CD4-positive, alpha-beta T cell treated with Interleukin-4 for 4 hours (primary cell): Measurements from ENCODE around the gene NETO2.
"Not testable (repeated sequence)": the region's sequence is repeated elsewhere in the genome, so short reads cannot be mapped to it uniquely, and the experiment has no call there.

ENCODE experiments used
- DNase-seq: peaks from one replicate; pipeline ENCODE4 v3.0.0-alpha.2; 2020

The NETO2 gene

DNA sequence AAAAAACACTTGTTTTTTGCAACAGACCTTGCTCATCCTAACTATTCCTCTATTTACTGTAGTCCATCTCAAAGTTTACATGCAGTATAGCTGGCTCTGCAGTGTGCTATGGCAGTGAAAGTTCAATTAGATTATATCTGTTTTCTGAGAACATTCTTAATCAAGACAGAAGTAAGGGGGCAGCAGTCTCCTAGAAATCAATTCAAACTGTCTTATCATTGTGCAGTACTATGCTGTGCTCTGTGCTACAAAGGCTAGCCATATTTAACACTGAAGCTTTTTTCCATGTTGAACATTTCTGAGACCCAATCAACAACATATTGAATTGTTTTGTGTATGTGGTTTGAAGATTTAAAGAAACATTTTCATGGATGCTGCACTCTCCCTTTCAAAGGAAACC is 11.4 kb downstream of the NETO2 start:
- no peak for DNase-seq

DNA sequence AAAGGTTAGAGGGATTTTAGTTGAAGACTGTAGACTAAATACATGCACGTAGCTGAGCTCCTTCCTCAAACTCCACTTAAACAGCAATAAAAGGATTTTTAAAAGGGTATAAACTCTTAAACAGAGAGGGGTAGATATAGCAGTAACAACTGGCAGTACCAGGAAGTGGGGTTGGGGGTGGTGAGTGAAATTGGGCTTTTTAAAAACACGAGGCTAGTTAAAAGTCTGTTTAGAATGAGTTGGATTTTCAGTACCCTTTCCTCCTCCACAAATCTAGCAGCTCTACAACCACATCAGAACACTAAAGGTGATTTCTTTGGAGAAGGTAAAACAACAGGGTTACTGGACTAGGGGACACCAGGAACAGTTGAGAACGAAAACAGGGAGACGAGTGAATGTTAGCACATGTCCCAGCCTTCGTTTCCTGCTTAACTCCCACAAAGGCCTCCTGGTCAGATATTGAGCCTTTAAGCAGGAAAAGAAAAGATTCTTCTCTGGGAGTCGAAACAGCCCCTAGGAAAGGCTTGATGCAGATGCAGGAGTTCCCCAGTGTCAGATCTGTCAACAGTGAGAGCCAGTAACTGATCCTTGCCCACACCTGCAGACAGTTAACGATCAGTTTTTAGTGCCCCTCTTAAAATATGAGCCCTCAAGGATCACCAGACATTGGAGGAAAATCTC is 13.8 kb downstream of the NETO2 start:
- no peak for DNase-seq

DNA sequence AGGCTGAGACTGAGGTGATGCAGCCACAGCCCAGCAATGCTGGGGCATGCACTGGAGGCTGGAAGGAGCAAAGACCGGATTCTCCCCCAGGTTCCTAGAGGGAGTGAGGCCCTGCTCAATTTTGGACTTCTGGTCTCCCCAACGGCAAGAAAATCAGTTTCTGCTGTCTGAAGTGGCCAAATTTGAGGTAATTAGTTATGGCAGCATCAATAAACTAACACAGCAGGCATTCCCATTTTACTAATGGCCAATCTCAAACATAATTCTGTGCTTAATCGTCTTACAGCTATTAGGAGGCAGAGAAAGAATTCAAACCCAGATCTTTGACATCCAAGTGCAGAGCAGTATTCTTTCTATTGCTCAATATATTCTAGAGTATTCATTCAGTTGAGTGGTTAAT is 16.2 kb downstream of the NETO2 start:
- DNase-seq: no peak

DNA sequence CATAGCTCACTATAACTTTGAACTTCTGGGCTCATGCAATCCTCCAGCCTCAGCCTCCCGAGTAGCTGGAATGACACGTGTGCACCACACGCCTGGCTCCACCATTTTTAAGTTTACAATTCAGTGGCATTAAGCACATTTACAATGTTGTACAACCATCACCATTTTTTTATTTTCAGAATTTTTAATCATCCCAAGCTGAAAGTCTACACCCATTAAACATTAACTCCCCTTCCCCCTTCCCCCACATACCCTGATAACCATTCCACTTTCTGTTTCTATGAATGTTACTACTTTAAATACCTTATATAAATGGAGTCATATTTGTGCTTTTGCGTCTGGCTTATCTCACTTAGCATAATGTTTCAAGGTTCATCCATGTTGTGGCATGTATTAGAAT is 18.0 kb downstream of the NETO2 start:
- DNase-seq: no peak

DNA sequence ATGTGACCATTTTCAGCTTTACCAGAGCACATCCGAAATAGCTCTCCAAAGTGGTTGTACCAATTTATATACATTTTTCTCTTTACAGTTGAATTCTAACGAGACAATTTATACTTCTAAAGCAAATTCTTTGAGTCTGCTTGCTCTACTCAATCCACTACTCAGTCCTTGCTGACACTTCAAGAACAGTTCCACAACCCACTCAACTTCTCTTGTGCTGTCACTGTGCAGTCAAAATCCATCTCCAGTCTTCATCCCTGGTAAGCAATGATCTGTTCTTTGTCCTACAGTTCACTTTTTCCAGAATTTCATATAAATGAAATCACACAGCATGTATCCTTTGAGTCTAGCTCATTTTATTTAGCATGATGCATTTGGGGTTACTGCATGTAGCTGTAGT is 30.6 kb downstream of the NETO2 start:
- DNase-seq: no peak

DNA sequence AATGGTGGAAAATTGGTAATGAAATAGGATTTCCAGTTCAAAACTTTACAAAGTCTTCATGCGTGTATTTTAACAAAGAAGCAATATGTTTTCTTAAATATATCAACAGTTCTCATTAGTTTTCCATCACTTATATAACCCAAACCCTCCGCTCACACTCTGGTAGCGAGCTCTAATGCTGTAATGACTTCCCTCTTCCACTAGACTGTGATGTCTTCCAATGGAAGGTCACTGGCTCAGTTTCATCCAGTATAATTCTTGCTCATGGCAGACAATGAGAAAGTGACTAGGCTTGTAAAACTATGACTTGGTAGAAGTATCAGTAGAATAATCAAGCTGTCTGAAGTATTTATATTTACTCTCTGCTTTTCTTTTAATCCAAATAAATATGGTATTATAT is 32.8 kb downstream of the NETO2 start:
- DNase-seq: no peak

DNA sequence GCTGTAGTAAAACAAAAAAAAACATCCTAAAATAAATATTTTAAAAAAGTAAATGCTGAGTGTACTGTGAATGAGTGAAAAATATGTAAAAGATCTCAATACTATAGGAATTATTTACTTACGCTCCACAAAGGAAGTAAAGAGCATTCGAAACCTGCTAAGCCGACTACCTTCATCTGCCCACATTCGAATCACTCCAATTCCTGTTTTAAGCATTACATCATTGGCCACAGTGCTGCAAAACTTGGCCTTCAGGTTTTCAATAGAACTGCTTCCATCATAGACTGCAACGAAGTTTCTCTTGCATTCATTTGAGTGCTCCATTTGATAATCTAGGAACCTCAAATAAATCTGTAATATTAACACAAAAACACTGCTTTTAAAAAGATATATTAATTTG is 34.4 kb downstream of the NETO2 start:
- no peak for DNase-seq

DNA sequence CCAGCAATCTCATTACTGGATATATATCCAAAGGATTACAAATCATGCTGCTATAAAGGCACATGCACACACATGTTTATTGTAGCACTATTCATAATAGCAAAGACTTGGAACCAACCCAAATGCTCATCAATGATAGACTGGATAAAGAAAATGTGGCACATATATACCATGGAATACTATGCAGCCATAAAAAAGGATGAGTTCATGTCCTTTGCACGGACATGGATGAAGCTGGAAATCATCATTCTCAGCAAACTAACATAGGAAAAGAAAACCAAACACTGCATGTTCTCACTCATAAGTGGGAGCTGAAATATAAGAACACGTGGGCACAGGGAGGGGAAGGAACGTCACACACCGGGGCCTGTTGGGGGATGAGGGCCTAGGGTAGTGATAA is 40.8 kb downstream of the NETO2 start:
- not testable (repeated sequence) for DNase-seq

DNA sequence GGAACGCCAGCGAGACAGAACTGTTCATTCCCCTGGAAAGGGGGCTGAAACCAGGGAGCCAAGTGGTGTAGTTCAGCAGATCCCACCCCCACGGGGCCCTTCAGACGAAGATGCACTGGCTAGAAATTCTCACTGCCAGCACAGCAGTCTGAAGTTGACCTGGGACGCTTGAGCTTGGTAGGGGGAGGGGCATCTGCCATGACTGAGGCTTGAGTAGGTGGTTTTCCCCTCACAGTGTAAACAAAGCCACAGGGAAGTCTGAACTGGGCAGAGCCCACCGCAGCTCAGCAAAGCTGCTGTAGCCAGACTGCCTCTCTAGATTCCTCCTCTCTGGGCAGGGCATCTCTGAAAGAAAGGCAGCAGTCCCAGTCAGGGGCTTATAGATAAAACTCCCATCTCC is 46.6 kb downstream of the NETO2 start:
- not testable (repeated sequence) for DNase-seq

DNA sequence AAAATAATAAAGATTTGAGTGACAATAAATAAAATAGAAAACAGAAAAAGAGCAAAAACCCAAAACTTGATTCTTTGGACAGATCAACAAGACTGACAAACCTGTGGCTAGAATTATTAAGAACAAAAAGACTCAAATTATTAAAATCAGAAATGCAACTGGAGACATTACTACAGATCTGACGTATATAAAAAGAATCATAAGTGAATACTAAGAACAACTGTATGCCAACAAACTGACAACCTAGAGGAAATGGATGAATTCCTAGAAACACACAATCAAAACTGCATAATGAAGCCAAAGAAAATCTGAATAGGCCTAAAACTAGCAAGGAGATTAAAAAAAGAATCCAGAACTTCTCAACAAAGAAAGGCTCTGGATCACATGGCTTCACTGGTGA is 47.4 kb downstream of the NETO2 start:
- DNase-seq: no peak

DNA sequence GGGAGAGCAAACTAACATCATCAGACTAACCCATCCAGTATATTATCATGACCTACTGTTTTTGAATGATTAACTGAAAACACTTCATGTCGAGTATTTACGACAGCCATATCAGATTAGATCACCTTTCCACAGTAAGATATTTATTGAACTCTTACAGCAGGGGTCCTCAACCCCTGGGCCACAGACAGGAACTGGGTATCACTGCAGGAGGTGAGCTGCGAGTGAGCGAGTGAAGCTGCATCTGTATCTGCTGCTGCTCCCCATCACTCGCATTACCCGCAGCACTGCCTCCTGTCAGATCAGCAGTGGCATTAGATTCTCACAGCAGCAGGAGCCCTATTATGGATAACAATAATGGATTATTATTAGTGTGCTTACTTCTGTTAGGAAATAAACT is 59.5 kb downstream of the NETO2 start:
- DNase-seq: no peak

DNA sequence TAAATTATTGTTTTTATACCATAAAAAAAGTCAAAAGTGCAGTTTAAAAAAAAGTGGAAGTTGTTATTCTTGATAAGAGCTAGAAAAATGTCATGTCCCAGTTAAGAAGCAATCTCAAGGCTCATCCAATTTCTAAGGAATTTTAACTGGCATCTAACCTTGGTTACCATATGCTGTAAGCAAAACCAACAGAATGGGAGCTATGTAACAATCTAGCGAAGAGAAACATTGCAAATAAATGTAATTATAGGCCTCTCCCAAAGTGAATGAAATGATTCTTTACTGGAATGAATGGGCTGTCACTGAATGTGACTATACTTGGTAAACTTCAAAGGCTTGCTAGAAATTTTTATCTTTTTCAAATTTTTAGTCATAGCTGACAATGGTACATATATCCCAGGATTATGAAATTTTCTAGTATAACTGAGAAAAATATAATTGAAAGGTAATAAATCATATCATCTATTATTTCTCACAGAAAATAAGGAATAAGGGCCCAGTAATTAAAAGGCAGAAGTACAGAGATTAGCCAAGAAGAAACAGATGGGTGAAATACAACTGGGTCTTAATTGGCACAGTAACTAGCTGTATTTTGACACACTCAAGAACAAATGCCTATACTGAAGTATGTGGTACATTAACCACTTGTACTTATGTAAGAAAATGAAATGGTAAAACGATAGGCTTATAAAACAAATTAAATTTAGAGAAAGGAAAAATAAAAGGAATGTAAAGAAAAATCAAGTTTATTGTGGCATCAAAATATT is 61.5 kb downstream of the NETO2 start:
- no peak for DNase-seq

DNA sequence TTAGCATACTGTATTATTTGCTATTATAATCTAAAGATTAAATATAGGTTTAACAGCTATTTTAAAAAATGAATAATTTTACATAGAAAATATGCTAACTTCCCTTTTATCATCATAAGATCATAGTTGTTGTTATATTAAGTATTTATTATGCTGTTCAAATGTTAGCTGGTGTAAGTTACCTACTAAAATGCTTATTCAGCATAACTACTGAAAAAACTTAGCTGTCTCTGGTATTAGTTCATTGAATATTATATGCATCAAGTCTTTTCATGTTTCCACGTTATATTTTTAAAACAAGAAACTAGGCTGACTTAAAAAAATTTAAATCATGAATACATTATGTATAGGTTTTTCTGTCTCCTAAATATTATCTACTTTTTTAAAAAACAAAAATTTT is 62.6 kb downstream of the NETO2 start:
- DNase-seq: no peak

DNA sequence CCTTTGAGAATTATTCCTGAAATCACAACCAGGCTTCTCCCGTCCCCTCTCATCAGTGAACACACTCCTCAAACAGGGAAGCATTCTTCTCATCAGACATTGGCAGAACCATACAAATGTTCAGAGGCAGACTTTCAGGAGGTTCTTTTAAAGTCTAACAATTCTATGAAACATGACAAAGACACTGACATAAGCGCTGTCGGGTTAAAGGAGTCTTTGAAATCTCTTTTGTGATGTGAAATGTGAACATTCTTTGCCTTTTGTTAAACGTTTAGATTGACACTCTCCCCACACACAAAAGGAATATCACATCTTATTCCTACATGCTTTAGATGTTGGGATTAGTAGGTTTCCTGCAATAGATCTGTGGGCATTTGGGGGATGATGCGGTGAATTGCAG is 63.9 kb downstream of the NETO2 start:
- no peak for DNase-seq

DNA sequence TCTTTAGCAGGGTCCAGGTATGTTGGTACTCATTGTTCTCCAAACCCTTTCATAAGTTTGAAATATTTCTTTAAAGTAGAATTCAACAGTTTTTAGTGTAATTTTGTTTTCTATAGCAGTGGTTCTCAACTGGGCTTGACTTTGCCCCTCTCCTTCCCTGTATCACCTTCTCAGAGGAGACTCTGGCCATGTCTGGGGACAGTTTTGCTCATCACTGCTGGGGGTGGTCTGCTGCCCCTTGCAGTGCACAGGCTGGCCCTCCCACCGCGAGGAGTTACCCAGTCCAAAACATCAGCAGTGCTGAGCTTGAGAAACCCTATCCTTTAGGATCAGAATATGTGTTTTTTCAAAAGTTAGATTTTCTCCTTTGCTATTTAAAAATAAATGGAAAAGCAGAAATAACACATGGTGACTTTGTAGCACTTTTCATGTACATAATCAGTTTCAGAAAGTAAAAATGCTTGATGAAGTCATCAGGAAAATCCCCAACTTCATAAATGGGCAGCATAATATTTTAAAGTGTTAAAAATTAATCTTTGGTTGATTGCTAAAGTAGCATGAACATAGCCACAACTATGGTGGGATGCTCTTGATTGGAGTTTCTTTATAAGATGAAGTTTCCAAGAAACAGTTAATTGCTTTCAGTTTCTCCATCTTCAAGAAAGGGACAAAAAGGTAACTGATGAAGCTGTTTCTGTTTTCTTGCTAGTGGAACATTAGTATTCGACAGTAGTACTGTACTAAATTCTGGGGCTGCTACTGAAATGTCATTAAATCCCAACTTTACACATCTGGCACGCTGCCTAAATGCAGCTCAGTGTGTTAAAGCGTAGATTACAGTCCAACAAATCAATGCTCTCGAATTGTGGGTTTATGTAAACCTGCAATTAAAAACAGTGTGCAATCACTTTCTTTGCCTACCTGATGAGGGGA is 70.3 kb downstream of the NETO2 start:
- DNase-seq: no peak

DNA sequence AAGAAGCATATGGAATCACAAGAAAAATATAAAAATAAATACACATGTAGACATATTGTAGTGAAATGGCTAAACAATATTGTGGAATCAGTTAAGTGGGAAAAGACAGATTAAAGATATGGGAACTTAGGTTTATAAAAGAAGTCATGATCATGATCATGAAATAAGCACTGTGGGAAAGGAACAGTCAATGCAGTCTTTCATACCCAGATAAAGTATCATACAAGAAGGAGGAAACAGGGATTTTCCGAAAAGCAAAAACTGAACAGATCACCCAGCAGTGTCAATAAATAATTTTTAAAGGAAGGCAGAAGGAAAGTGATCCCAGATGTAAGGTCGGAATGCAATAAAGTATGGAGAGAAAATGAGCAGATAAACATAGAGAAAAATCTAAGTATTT is 71.6 kb downstream of the NETO2 start:
- DNase-seq: no peak

DNA sequence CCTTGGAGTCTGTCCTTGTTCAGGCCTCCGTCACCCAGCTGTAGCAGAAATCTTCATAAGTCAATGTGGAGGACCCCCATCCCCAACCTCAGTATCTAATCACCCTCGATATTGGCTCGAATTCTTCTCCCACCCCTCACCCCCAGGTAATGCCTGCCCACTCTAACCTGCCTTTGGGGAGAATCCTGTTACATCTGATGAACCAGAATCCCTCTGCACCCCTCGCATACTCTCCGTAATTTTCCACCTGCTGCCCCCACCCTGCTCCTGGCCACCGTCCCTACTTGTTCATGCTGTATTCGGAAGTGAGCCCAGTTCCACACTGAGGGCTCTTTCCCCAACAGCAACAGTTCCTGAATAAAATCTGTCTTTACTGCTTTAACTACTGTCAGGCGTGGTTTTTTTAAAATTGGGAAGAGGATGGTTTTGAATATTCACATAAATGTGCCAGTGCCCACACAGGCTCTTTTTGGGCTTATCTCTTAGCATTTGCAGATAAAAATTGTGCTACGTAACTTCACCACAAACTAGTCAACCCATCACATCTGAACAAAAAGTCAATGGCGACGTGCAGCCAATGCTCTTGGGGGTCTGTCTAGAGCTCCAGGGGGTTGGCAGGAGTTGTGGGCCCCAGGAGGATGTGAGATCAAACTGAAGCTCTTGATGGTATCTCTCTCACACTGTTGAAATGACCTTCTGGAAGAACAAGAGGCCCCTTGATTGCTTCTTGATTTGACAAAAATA is 73.7 kb downstream of the NETO2 start:
- no peak for DNase-seq

DNA sequence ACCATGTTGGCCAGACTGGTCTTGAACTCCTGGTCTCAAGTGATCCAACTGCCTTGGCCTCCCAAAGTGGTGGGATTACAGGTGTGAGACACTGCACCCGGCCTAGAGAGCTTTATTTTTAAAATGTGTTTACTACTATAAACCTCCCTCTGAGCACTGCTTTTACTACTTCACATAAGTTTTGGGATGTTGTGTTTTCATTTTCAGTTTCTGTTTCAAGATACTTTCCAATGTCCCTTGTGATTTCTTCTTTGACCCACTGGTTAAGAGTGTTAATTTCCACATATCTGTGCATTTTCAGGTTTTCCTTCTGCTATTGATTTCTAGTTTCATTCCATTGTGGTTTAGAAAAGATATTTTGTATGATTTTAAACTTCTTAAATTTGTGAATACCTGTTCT is 74.4 kb downstream of the NETO2 start:
- no peak for DNase-seq

DNA sequence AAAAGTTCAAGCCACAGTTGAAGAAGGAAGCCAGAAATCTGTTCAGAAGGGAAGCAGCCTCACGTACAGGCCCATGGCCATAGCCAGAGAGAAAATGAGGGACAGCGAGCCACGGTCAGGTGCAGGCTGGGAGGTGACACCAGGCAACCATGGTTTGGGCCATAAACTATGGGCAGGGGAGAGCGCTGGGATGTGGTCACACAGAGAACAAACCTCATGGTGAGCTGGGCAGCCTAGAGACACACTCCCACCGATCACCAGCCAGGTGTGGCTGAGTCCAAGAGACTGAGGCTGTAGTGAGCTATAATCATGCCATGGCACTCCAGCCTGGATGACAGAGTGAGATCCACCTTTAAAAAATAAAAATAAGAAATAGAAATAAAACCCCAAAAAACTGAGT is 76.5 kb downstream of the NETO2 start:
- no peak for DNase-seq

DNA sequence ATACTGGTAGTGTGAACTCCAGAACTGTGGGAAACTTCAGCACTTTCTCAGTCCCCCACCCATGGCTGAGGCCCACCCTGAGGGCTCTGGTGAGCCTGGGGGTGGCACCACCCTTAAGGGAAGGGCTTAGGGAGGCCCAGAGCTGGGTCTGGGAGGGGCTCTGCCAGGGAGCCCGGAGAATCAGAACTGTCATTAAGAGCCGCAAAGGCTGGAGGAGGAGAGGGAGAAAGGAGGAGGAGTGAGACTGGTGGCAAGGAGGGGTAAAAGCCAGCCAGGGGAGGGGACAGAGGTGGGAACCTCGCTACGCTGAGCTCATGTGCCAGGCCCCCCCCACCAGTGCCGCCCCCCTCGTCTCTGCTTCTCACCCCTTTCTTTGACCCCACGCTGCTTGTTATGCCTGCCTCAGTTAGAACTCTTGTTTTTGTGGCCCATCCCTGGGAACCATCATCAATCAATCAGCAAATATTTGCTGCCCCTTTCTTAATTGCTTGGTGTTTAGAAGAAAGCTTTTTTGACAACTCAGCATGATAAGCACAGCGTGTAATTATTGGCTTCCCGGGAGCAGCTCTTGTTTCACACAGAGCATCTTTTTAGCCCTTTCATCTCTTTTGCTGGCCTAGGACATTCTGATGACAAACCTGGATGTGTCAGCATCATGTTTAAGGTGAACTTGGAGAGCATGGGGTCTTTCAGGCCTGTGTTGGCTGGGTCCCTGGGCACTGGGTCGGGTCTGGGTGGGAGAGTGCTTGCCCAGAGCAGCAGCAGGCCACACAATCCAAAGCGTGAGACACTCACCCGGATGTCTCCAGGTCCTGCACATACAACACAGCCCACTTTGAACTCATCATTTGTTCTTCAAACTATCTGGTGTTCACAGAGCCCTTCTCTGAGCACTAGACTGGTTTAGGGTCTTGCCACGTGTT is 77.7 kb downstream of the NETO2 start:
- DNase-seq: no peak

DNA sequence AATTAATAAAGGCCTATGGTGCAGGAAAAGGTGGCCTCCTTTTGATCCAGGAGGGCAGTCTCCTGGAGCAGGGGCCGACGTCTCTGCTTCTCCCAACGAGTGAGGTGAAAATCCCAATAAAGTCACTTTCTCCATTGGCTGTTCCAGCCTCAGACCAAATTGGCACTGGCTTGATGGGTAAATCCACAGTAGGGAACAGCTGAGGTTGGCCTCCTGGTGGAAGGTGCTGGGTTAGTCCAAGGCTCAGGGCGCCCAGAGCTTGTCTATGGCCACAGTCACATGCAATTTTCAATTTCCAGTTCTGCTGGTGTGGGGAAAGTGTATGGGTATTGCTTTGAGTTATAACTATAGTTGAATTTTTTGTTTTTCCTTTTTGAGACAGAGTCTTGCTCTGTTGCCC is 79.0 kb downstream of the NETO2 start:
- no peak for DNase-seq
